UCSD-AML1 (cell line): ENCODE data around the gene MCC.
"Not testable (repeated sequence)": the region's sequence is repeated elsewhere in the genome, so short reads cannot be mapped to it uniquely, and the experiment has no call there.

Experiments
- DNase-seq: peaks from one replicate; lab custom pipeline; 2025; ENCODE audit not compliant: unreplicated experiment; lab: John Stamatoyannopoulos, UW

Gene MCC

DNA sequence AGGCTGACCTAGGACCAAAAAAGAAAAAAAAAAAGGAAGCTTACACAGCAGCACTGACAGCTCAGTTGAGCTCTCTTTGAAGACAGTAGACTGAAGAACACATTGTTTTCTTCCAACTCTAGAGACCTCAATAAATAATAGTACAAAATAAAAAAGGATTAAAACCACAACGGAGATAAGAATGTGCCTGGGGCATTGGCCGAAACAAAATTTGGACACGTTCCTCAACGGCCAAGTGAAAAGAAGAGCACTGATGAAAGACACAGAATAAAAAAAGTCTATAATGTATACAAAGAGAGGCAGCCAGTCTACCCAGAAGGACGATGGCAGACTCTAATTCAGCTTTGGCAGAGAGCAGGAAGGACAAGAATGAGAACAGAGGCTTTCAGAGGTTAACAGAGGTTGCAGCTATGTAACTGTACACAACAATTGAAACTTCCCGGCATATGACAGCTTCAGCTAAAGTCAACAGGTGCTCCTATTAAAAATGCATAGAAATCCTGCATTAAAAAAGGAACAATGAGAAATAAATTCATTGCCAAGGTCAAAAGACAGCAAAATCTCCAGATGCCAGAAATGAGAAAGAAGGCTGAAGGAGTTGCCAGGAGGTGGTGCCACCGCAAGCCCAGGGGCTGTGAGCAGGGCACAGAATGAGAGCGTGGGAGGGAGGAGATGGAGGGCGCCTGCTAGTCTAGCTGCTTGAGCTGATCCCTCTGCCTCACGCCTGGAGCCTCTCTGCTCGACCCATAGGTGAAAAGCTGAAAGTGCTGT is 397.7 kb downstream of the MCC start:
- DNase-seq, result no peak

GRCh38 chr5:113089653-113090335 is 398.5 kb downstream of the MCC start:
- no peak for DNase-seq

DNA sequence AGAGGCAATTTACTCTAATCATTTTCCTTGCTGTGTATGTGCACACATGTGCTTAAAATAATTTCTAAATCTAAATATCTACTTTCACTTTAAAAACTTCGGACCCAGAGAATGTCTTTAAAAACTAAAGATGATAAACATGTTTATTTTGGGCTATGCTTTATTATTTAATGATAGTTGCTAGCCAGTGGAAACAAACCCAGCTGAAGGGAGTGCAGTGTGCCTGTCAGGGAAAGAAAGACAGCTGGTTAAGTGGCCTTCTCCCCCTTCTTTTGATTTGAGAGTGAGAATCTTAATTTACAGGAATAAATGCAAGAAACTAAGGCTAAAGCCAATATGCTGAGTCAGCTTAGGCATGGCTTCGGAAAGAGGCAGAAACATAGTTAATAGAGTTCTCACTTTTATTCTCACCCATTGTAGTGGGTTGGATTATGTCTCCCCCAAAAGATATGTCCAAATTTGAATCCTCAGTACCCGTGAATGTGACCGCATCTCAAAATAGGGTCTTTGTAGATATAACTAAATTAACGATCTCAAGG is 400.2 kb downstream of the MCC start:
- DNase-seq, result no peak

- DNase-seq, result no peak
Measured at GRCh38 chr5:113085880-113086409, 402.3 kb downstream of the MCC start.

GRCh38 chr5:113085084-113085414 is 403.2 kb downstream of the MCC start:
- DNase-seq, result no peak

DNA sequence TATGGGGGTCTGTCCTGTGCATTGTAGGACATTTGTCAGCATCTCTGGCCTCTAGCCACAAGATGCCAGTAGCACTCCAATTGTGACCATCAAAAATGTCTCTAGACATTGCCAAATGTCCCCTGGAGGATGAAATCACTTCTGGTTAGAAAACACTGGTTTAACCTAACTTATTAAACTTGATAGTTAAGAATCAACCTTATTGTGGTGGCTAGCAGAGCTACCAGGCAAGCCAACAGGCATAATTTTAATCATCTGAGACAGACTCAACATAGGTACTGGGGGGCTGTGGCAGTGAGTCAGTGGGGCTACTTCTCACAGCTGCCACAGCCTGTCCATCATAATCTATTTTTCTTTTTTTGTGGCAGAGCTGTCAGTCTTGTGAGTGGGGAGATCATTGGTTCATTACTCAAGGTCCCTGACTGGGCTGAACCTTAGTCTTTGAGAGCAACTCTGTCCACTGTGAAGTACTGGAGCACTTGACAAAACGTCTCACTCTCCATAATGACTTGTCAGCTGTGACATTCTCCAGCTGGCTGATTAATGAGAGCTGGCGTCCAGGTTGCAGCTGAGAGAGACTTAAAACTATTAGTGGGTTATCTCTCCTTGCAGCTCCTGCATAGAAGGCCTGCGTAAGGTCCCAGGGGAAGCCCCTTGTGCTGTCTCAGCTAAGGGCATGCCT is 403.7 kb downstream of the MCC start:
- no peak for DNase-seq

- DNase-seq, result no peak
Measured at GRCh38 chr5:113083481-113083880, 404.8 kb downstream of the MCC start.

DNA sequence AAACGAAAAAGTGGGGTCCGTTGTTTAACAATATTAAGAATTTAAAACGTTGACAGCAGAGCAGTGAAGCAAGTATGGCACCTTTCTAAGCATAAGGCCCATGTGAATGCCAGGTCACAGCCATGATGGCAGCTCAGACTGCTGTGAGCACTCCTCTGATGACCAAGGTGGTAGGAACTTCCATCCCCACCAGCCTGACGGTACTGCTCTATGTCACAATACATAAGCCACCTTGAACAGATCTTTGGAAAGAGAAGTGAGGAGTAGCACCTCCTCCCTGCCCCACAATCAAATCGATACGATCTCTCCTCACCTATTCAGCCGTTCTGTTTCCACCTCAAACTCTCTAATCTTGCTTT is 405.7 kb downstream of the MCC start:
- DNase-seq, result no peak

DNA sequence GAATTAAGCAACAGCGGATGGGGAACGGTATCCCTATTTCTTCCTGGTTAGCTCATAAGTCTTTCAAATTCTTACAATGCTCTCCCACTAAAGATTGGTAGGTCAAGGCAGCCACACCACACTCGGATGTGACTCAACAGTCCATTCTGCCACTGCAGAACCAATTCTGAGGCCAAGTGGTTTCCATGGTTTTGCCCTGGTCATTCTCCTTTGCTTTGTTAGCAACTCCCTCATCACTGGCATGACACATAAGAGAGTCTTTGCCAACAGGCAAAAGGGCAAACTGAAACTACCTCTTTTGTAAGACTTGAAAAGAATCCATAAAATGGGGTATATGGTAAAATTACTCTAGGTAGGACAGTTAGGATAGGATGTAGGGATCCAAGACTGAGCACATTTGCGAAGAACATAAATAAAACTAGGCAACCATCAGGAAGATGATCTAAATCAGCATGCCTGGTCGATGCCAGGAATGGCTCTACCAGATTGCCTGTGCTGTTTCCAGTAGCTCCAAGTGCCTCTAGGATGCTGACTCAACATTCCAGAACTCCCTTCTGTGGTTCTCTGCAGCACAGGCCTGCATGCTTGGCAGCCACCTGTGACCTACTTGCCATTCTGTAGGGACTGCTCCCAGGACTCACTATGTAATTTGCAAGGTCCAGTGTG is 406.2 kb downstream of the MCC start:
- no peak for DNase-seq

DNA sequence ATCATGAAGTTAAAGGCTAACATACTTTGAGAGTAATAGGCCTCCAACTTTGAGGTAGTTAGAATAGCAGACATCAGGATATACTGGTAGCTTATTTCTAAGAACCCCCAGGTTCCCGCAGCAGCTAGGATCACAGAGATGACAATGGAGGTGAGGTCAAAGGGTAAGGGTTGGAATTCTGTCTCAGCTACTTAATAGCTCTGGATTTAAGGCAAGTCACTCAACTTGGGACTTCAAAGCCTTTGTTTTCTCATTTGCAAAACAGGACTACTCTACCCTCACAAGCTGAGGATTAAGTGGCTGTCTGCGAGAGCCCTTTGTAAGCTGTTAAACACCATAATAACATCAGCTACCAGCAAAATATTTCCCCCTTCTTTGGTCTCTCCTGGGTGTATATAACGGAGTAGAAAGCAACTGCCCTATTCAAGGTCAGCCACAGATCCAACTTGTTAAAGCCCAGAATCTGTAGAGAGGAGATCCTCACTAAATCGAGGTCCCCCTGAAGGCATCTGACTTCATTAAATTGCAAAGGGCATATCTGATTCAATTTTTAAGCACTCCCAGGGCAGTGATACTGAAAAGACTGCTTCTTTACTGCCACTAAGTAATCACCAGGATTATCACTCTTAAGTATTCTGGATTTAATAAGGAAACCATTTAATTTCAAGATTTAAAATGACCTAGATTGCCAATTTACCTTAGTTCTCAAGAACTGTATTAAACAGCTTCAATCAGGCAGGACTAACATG is 407.0 kb downstream of the MCC start:
- no peak for DNase-seq

GRCh38 chr5:113076649-113077048 is 411.6 kb downstream of the MCC start:
- DNase-seq, result not testable (repeated sequence)

DNA sequence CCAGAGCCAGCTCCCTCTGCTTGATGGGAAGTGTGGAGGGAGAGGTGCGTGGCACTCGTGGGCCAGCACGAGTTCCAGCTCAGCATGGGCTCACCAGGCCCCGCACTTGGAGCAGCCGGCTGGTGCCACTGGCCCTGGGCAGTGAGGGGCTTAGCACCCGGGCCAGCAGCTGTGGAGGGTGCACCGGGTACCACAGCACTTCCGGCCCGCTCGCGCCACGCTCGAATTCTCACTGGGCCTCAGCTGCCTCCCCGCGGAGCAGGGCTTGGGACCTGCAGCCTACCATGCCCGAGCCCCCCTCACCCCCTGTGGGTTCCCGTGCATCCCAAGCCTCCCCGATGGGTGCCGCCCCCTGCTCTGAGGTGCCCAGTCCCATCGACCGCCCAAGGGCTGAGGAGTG is 413.2 kb downstream of the MCC start:
- no peak for DNase-seq

DNA sequence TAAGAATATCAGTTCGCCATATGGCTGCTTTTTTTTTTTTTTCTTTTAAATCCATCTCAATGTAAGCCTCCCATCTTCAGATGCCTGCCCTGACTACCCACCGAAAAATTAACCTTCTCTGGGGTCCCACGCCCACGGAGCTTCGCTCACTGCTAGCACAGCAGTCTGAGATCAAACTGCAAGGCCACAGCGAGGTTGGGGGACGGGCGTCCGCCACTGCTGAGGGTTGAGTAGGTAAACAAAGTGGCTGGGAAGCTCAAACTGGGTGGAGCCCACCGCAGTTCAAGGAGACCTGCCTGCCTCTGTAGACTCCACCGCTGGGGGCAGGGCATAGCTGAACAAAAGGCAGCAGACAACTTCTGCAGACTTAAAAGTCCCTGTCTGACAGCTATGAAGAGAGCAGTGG is 414.6 kb downstream of the MCC start:
- DNase-seq, result not testable (repeated sequence)

DNA sequence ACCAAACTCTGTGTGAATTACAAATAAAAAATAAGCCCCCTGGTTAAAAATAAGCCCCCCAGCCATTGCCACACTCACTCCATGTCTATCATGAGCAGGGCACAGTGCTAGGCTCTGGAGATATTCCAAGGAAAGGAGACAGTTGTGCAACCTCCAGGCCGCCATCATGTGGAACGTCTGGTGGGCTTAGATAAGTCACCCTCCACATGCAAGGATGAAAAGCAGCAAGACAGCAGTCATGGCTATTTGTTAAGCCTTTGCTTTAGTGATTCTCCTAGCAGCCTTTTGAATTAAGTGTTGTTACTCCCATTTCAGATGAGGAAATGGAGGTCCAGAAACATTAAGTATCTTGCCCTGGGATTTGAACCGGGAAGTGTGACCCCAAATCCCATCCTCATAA is 416.9 kb downstream of the MCC start:
- no peak for DNase-seq

- DNase-seq, result no peak
Measured at GRCh38 chr5:113070901-113071300, 417.4 kb downstream of the MCC start.

GRCh38 chr5:113068559-113068958 is 419.7 kb downstream of the MCC start:
- DNase-seq, result no peak

DNA sequence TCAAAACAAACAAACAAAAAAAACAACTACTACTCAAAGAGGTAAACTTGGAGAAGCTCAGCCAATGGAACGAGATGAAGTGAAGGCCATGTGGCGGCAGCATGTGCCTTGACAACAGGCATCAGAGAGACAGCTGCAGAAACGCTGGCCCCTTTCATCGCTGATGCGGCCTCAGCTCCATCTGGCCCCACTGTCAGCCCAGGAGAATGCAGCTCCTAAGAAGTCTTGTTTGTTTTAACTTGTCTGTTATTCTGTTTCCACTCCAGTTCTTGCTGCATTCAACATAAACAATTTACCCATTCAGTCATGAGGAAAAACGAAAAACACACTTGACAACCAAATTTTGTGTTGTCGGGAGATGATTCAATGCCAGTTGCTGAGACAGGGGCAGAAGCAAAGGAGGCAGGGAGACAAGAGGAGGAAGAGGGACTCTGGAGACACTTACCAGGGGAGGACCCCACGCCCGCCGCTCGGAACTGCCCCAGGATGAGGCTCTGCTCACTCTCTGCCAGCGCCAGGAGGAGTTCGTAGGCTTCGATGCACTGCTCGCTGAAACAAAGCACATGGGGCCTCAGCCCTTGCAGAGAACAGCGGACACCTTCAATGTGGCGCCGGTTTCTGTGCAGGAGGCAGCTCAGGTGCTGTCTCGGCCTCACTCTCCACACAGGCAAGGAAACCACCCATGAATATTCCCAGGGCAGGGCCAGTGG is 420.5 kb downstream of the MCC start:
- no peak for DNase-seq

DNA sequence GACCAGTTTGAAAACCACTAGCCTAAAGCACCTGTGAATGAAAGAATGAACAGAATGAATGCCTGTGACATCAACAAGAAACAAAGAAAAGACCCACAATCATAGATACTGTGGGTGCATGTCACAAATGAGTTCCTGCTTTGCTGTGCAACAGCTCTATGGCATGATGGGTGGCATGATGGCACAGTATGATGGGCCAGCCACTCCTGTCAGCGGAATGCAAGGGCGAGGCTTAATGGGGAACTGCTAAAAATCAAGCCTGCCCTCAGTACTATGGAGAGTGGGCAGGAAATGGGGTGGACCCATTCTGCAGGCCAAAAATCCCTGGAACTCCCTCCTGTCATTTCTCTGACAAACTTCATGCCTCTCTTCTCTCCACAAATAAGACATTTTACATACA is 422.6 kb downstream of the MCC start:
- DNase-seq, result no peak

GRCh38 chr5:113064806-113065205 is 423.4 kb downstream of the MCC start:
- DNase-seq, result no peak

DNA sequence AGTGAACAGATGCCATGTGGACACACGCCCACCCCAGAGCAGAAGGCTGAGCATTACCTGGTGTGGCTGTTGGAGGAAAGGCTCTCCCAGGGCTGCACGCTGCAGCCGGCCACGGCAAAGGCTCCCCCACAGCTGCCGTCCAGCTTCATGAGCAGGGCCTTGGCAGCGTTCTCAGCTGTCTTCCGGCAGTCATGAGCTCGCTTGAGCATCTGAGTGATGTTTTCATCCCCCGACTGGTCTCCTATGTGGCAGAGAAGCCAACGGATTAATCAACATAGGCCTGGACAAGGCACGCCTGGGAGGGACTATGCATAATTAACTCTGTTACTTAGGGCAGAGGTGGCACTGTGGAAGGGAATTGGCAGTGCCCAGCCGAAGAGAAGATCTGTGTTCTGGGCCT is 424.3 kb downstream of the MCC start:
- DNase-seq, result no peak
